Measurements from ENCODE around the gene NDUFAF3. TPM values are rescaled to one million over a fixed set of nuclear protein-coding genes. Genes with fewer than 3 reads are reported as not detected.

Gene NDUFAF3
- total and polyA plus RNA-seq, 2 experiments from 2014 or later: 49.9 to 118 TPM

DNA sequence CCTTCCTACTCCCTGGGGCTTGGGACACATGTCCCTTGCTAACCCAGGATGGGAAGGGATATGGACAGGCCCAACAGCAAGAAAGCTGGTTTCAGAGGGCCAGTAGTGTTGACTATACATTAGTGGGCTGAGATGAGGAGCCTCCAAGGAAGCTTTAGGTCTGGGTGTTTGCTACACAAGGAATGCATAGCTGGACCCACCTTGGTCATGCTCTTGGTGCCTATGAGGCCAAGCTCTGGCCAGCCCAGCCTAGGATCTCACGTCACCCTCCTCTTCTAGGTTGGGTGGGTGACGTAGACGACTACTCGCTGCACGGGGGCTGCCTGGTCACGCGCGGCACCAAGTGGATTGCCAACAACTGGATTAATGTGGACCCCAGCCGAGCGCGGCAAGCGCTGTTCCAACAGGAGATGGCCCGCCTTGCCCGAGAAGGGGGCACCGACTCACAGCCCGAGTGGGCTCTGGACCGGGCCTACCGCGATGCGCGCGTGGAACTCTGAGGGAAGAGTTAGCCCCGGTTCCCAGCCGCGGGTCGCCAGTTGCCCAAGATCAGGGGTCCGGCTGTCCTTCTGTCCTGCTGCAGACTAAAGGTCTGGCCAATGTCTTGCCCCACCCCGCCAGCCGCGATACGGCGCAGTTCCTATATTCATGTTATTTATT is 15.4 kb upstream of the NDUFAF3 start (continued):
- TF ChIP-seq, protein P1, sequence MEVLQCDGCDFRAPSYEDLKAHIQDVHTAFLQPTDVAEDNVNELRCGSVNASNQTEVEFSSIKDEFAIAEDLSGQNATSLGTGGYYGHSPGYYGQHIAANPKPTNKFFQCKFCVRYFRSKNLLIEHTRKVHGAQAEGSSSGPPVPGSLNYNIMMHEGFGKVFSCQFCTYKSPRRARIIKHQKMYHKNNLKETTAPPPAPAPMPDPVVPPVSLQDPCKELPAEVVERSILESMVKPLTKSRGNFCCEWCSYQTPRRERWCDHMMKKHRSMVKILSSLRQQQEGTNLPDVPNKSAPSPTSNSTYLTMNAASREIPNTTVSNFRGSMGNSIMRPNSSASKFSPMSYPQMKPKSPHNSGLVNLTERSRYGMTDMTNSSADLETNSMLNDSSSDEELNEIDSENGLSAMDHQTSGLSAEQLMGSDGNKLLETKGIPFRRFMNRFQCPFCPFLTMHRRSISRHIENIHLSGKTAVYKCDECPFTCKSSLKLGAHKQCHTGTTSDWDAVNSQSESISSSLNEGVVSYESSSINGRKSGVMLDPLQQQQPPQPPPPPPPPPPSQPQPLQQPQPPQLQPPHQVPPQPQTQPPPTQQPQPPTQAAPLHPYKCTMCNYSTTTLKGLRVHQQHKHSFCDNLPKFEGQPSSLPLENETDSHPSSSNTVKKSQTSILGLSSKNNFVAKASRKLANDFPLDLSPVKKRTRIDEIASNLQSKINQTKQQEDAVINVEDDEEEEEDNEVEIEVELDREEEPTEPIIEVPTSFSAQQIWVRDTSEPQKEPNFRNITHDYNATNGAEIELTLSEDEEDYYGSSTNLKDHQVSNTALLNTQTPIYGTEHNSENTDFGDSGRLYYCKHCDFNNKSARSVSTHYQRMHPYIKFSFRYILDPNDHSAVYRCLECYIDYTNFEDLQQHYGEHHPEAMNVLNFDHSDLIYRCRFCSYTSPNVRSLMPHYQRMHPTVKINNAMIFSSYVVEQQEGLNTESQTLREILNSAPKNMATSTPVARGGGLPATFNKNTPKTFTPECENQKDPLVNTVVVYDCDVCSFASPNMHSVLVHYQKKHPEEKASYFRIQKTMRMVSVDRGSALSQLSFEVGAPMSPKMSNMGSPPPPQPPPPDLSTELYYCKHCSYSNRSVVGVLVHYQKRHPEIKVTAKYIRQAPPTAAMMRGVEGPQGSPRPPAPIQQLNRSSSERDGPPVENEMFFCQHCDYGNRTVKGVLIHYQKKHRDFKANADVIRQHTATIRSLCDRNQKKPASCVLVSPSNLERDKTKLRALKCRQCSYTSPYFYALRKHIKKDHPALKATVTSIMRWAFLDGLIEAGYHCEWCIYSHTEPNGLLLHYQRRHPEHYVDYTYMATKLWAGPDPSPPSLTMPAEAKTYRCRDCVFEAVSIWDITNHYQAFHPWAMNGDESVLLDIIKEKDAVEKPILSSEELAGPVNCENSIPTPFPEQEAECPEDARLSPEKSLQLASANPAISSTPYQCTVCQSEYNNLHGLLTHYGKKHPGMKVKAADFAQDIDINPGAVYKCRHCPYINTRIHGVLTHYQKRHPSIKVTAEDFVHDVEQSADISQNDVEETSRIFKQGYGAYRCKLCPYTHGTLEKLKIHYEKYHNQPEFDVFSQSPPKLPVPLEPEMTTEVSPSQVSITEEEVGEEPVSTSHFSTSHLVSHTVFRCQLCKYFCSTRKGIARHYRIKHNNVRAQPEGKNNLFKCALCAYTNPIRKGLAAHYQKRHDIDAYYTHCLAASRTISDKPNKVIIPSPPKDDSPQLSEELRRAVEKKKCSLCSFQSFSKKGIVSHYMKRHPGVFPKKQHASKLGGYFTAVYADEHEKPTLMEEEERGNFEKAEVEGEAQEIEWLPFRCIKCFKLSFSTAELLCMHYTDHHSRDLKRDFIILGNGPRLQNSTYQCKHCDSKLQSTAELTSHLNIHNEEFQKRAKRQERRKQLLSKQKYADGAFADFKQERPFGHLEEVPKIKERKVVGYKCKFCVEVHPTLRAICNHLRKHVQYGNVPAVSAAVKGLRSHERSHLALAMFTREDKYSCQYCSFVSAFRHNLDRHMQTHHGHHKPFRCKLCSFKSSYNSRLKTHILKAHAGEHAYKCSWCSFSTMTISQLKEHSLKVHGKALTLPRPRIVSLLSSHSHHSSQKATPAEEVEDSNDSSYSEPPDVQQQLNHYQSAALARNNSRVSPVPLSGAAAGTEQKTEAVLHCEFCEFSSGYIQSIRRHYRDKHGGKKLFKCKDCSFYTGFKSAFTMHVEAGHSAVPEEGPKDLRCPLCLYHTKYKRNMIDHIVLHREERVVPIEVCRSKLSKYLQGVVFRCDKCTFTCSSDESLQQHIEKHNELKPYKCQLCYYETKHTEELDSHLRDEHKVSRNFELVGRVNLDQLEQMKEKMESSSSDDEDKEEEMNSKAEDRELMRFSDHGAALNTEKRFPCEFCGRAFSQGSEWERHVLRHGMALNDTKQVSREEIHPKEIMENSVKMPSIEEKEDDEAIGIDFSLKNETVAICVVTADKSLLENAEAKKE (CRISPR knock-in tag; IDR thresholded peaks at IDR 0.05): no peak

DNA sequence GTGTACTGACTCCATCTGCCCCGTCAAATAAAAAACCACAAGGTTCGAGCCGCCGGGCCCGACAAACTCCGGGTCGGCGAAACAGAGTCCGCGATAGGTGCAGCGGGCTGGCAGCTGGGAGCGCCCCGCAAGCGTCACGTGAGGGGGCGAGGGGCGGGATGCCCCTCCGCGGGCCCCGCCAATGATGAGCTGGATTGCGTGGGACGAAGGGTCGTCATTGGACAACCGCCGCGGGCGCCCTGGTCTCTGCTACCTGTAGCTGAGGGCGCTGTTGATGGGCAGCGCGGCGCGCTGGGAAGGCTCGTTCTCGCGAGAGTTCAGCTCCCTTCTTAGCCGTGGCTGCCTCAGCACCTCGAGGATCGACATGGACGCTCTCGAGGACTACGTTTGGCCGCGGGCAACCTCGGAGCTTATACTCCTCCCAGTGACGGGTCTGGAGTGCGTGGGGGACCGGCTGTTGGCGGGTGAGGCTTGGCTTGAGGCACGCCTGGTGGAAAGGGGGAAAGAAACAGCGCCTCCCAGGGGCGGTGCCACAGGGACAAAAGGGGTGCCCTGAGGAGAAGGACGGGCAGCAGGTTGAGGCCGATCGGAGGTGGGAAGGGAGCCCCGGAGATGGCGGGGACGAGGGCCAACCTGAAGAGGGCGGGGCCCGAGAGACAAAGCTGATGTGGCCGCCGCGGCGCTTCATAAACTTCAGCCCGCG is 14.7 kb upstream of the NDUFAF3 start, which contains the start of gene WDR6:
TSS of gene WDR6 (plus strand) at position 324 of the 703 bp plus-strand sequence. CDS start at position 365, 41 bp downstream.
- no peaks in the 10 kb centered on the region; the same call in 1 of the 2 replicates for H3K9me2 ChIP-seq (ENCODE audit: insufficient read depth)
- H3K4me3 Mint-ChIP-seq: peak within 1 kb of the TSS; percentile 98
- H3K9me3 Mint-ChIP-seq: peaks cover 3% of the 10 kb centered on the region; the same call in 2 of the 3 replicates
- H3K27me3 ChIP-seq (ENCODE audit: insufficient read depth): no peaks in the 10 kb centered on the region
- DNase-seq (ENCODE audit: low spot score) (peak; percentile 99), ATAC-seq (peak; percentile 89)
- peak within 1 kb of the TSS; percentile 95 for H3K4me2 ChIP-seq
- peaks cover 12% of the 10 kb centered on the region for H3K27me3 Mint-ChIP-seq (ENCODE audit: insufficient read depth, low read depth, poor library complexity)
- peak within 1 kb of the TSS; percentile 88 for H2AFZ ChIP-seq
- peaks cover 15% of the 10 kb centered on the region for H3K4me1 Mint-ChIP-seq
- peaks cover 20% of the 10 kb centered on the region for H3K36me3 Mint-ChIP-seq (ENCODE audit: low read depth)
- peaks cover 48% of the 10 kb centered on the region for H3K79me2 ChIP-seq (replicated peaks; ENCODE audit: insufficient read depth)
- peak; percentile 63; the same call in 1 of the 2 replicates for TF ChIP-seq ETS1 (IDR thresholded peaks at IDR 0.05)
- no peak for TF ChIP-seq ZNF331 (CRISPR knock-in tag; IDR thresholded peaks at IDR 0.05; ENCODE audit: low read depth)
- TF ChIP-seq POLR2AphosphoS5 (IDR thresholded peaks at IDR 0.05; ENCODE audit: low read depth): peak; percentile 99
- peak; percentile 49 to 52 for TF ChIP-seq CTCF (conservative IDR thresholded peaks at IDR 0.05; ENCODE audit: low read depth in 2 of 2)
- peak; percentile 76 for TF ChIP-seq CREB1 (CRISPR knock-in tag; IDR thresholded peaks at IDR 0.05; ENCODE audit: low read depth)
- H3K4me3 ChIP-seq: peak within 1 kb of the TSS; percentile 99
- H4K20me1 ChIP-seq (replicated peaks; ENCODE audit: insufficient read depth): peaks cover 30% of the 10 kb centered on the region
- H3K27ac ChIP-seq (ENCODE audit: low read depth): peak within 1 kb of the TSS; percentile 100
- H3K36me3 ChIP-seq (ENCODE audit: insufficient read depth): peaks cover 8% of the 10 kb centered on the region; the same call in 1 of the 2 replicates
- H3F3A ChIP-seq (replicated peaks; ENCODE audit: low read depth): 0 out of 2 replicates have a peak, but pooled peaks cover 5% of the 10 kb centered on the region
- H3K27ac Mint-ChIP-seq: peak within 1 kb of the TSS; percentile 100
- peaks cover 9% of the 10 kb centered on the region for H3K4me1 ChIP-seq (ENCODE audit: insufficient read depth)
